B cell (primary cell): Measurements from ENCODE around the gene PRAF2.

Experiments used
- EZH2 ChIP-seq: IDR thresholded peaks from 2 replicates; pipeline ENCODE4 v1.6.1; 2012; ENCODE audit warnings: borderline replicate concordance, low read depth, mild to moderate bottlenecking, moderate library complexity, low read length; ENCODE audit not compliant: insufficient read depth, poor library complexity, severe bottlenecking
- TF ChIP-seq, protein P1 (sequence below): fragments of 200-600 bp; IDR thresholded peaks from one replicate; pipeline ENCODE4 v1.8.0; 2022; ENCODE audit warnings: antibody characterized with exemption, mild to moderate bottlenecking

GRCh38 chrX:49082271-49082871 is 8.6 kb upstream of the PRAF2 start:
- no peak for TF ChIP-seq EZH2
- TF ChIP-seq, protein P1, sequence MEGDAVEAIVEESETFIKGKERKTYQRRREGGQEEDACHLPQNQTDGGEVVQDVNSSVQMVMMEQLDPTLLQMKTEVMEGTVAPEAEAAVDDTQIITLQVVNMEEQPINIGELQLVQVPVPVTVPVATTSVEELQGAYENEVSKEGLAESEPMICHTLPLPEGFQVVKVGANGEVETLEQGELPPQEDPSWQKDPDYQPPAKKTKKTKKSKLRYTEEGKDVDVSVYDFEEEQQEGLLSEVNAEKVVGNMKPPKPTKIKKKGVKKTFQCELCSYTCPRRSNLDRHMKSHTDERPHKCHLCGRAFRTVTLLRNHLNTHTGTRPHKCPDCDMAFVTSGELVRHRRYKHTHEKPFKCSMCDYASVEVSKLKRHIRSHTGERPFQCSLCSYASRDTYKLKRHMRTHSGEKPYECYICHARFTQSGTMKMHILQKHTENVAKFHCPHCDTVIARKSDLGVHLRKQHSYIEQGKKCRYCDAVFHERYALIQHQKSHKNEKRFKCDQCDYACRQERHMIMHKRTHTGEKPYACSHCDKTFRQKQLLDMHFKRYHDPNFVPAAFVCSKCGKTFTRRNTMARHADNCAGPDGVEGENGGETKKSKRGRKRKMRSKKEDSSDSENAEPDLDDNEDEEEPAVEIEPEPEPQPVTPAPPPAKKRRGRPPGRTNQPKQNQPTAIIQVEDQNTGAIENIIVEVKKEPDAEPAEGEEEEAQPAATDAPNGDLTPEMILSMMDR = no peak
